H9 (cell line): ENCODE measurements around the gene FBH1. TPM values are rescaled to one million over a fixed set of nuclear protein-coding genes. Genes with fewer than 3 reads are reported as not detected.

ENCODE experiments used
- DNase-seq: peaks from one replicate; pipeline ENCODE4 v3.0.0-alpha.2; 2017
- H2AFZ ChIP-seq: one replicate; pipeline ENCODE4 v1.6.1; 2013; ENCODE audit warnings: mild to moderate bottlenecking, low read length, control low read depth, moderate library complexity
- H2AK5ac ChIP-seq: 2 replicates; pipeline ENCODE4 v1.6.1; 2013; ENCODE audit warnings: low read length, control low read depth, mixed read lengths; ENCODE audit not compliant: insufficient read length
- H2BK120ac ChIP-seq: one replicate; pipeline ENCODE4 v1.6.1; 2013; ENCODE audit warnings: low read depth, mild to moderate bottlenecking, low read length, control low read depth, inconsistent platforms; ENCODE audit not compliant: poor library complexity, severe bottlenecking
- H2BK12ac ChIP-seq: 2 replicates; pipeline ENCODE4 v1.6.1; 2013; ENCODE audit warnings: low read length, control low read depth, mixed read lengths, low read depth; ENCODE audit not compliant: insufficient read length
- H2BK15ac ChIP-seq: 2 replicates; pipeline ENCODE4 v1.6.1; 2013; ENCODE audit warnings: low read depth, low read length, control low read depth
- H2BK20ac ChIP-seq: one replicate; pipeline ENCODE4 v1.6.1; 2013; ENCODE audit warnings: low read depth, mild to moderate bottlenecking, low read length, control low read depth, inconsistent platforms; ENCODE audit not compliant: poor library complexity, severe bottlenecking
- H2BK5ac ChIP-seq: 2 replicates; pipeline ENCODE4 v1.6.1; 2013; ENCODE audit warnings: low read length, control low read depth, mixed read lengths; ENCODE audit not compliant: insufficient read length
- H3K14ac ChIP-seq: 2 replicates; pipeline ENCODE4 v1.6.1; 2013; ENCODE audit warnings: low read length, control low read depth; ENCODE audit not compliant: insufficient read depth
- H3K18ac ChIP-seq: 2 replicates; pipeline ENCODE4 v1.6.1; 2013; ENCODE audit warnings: low read depth, mild to moderate bottlenecking, mixed read lengths, low read length, control low read depth; ENCODE audit not compliant: insufficient read length
- H3K23ac ChIP-seq: 2 replicates; pipeline ENCODE4 v1.6.1; 2013; ENCODE audit warnings: low read length, control low read depth, mixed read lengths, low read depth; ENCODE audit not compliant: insufficient read length
- H3K23me2 ChIP-seq: 2 replicates; pipeline ENCODE4 v1.6.1; 2013; ENCODE audit warnings: low read depth, mild to moderate bottlenecking, mixed read lengths, low read length, control low read depth; ENCODE audit not compliant: insufficient read length, poor library complexity, severe bottlenecking
- H3K27ac ChIP-seq: 2 replicates; pipeline ENCODE4 v1.5.1; 2013; ENCODE audit warnings: low read length, control low read depth, mixed read lengths, low read depth; ENCODE audit not compliant: insufficient read length
- H3K27me3 ChIP-seq: 2 replicates; pipeline ENCODE4 v1.6.1; 2013; ENCODE audit warnings: low read length, control low read depth, inconsistent platforms; ENCODE audit not compliant: insufficient read depth
- H3K4ac ChIP-seq: 2 replicates; pipeline ENCODE4 v1.6.1; 2013; ENCODE audit warnings: low read depth, mild to moderate bottlenecking, control low read depth, inconsistent platforms, low read length, moderate library complexity
- H3K4me1 ChIP-seq: 2 replicates; pipeline ENCODE4 v1.6.1; 2013; ENCODE audit warnings: low read length, control low read depth, inconsistent platforms; ENCODE audit not compliant: insufficient read depth
- H3K4me2 ChIP-seq: 2 replicates; pipeline ENCODE4 v1.6.1; 2013; ENCODE audit warnings: low read length, control low read depth, mixed read lengths; ENCODE audit not compliant: insufficient read length, insufficient read depth
- H3K56ac ChIP-seq: 2 replicates; pipeline ENCODE4 v1.6.1; 2013; ENCODE audit warnings: low read depth, mild to moderate bottlenecking, mixed read lengths, low read length, control low read depth; ENCODE audit not compliant: insufficient read length
- H3K79me1 ChIP-seq: 2 replicates; pipeline ENCODE4 v1.6.1; 2013; ENCODE audit warnings: low read depth, mild to moderate bottlenecking, moderate library complexity, low read length, control low read depth, inconsistent platforms; ENCODE audit not compliant: insufficient read depth, poor library complexity, severe bottlenecking
- H3K79me2 ChIP-seq: 2 replicates; pipeline ENCODE4 v1.6.1; 2013; ENCODE audit warnings: low read length, control low read depth, inconsistent platforms; ENCODE audit not compliant: insufficient read depth
- H3K9ac ChIP-seq: 2 replicates; pipeline ENCODE4 v1.6.1; 2013; ENCODE audit warnings: low read length, control low read depth, mixed read lengths; ENCODE audit not compliant: insufficient read length; ENCODE audit errors: extremely low read depth
- H3K9me3 ChIP-seq: one replicate; pipeline ENCODE4 v1.6.1; 2013; ENCODE audit warnings: low read depth, low read length, inconsistent platforms; ENCODE audit not compliant: control insufficient read depth
- H3T11ph ChIP-seq: one replicate; pipeline ENCODE4 v1.6.1; 2013; ENCODE audit warnings: mild to moderate bottlenecking, low read length, control low read depth, inconsistent platforms
- H4K20me1 ChIP-seq: one replicate; pipeline ENCODE4 v1.6.1; 2013; ENCODE audit not compliant: control insufficient read depth, insufficient read length, insufficient read depth
- H4K5ac ChIP-seq: 2 replicates; pipeline ENCODE4 v1.6.1; 2013; ENCODE audit warnings: low read depth, mild to moderate bottlenecking, mixed read lengths, low read length, control low read depth; ENCODE audit not compliant: insufficient read length
- H4K8ac ChIP-seq: replicated peaks from 2 replicates; pipeline ENCODE4 v1.6.1; 2013; ENCODE audit warnings: low read length, control low read depth, mixed read lengths, low read depth; ENCODE audit not compliant: insufficient read length
- H4K91ac ChIP-seq: 2 replicates; pipeline ENCODE4 v1.6.1; 2013; ENCODE audit warnings: low read depth, mild to moderate bottlenecking, moderate library complexity, mixed read lengths, low read length, control low read depth; ENCODE audit not compliant: insufficient read length
- H3K27ac Mint-ChIP-seq, 3 experiments: 2 replicates in 2 of 3; 3 replicates in 1 of 3; pipeline ENCODE4 v1.8.0; 2020 to 2021; ENCODE audit warnings: mixed read lengths in 3 of 3, mild to moderate bottlenecking in 1 of 3, moderate library complexity in 1 of 3
- H3K27me3 Mint-ChIP-seq: 2 replicates; pipeline ENCODE4 v1.8.0; 2021; ENCODE audit warnings: low read depth, mild to moderate bottlenecking, moderate library complexity, mixed read lengths
- H3K36me3 Mint-ChIP-seq, 3 experiments: 2 replicates in 2 of 3; 3 replicates in 1 of 3; pipeline ENCODE4 v1.8.0; 2020 to 2021; ENCODE audit warnings: low read depth in 3 of 3, mixed read lengths in 3 of 3; ENCODE audit not compliant: insufficient read depth in 1 of 3
- H3K4me1 Mint-ChIP-seq, 2 experiments: 2 replicates each; pipeline ENCODE4 v1.8.0; 2020; ENCODE audit warnings: mixed read lengths in 2 of 2
- H3K4me3 Mint-ChIP-seq, 2 experiments: 2 replicates in 1 of 2; 3 replicates in 1 of 2; pipeline ENCODE4 v1.8.0; 2020 to 2021; ENCODE audit warnings: mild to moderate bottlenecking in 2 of 2, mixed read lengths in 2 of 2, moderate library complexity in 1 of 2
- H3K9me3 Mint-ChIP-seq, 2 experiments: 2 replicates in 1 of 2; 3 replicates in 1 of 2; pipeline ENCODE4 v1.8.0; 2020; ENCODE audit warnings: mild to moderate bottlenecking in 2 of 2, mixed read lengths in 2 of 2, moderate library complexity in 1 of 2
- WGBS: extraction: QIAGEN DNeasy Blood & Tissue Kit; methylation state at CpG from one replicate; pipeline ENCODE4 v1.1.7; 2013; ENCODE audit warnings: missing lambda C conversion rate, low lambda C conversion rate, mixed read lengths; ENCODE audit not compliant: insufficient read length; ENCODE audit errors: extremely low coverage; 5-methylcytosine and 5-hydroxymethylcytosine counted together
- total RNA-seq: library from RNA; stranded (reverse); gene quantifications from 2 replicates; pipeline ENCODE4 v1.2.1, GENCODE V29; 2021
- TF ChIP-seq, protein P1 (sequence below): fragments of 200-600 bp; sonication (generic); conservative IDR thresholded peaks from 3 replicates; pipeline ENCODE4 v1.8.0; 2021; ENCODE audit warnings: antibody characterized with exemption, mild to moderate bottlenecking

The FBH1 gene
- total RNA-seq, 1 experiment from 2014 or later, result 52.2 TPM

DNA sequence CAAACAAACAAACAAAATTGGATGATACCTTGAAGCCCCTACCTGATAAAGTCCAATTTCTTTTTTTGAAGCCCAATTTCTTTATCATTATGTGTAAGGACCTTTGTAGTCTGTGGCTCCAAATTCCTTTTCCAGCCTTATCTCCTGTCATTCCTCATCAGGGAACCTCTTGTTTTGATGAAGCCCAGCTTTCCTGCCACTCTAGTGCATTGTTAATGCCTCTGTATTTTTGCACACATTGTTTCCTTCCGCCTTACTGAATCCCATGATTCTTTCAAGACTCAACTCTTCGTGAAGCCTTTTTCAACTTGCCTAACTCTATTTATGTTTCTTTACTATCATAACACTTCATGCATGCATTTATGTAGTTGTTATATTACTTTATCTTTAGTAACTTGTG, 3.3 kb downstream of the FBH1 start:
- no CpG with 5 or more reads among the region's 2 CpGs for WGBS
- Histone ChIP-seq H3K56ac (no peak overlapping the region), H2BK12ac (no peak overlapping the region), H3T11ph (no peak overlapping the region), H3K79me1 (no peaks in the 10 kb centered on the region), H3K9ac (no peak overlapping the region), H3K27me3 (no peaks in the 10 kb centered on the region), H3K14ac (no peak overlapping the region), H4K8ac (no peak overlapping the region), H3K9me3 (no peaks in the 10 kb centered on the region), H2BK20ac (no peak overlapping the region), H3K79me2 (peaks cover 8% of the 10 kb centered on the region; the same call in 1 of the 2 replicates), H3K27ac (no peak overlapping the region), H2BK15ac (no peak overlapping the region), H4K20me1 (no peaks in the 10 kb centered on the region), H3K23me2 (peaks cover 9% of the 10 kb centered on the region), H3K18ac (no peak overlapping the region), H2AK5ac (no peak overlapping the region), H4K91ac (no peak overlapping the region), H3K4ac (no peak overlapping the region), H3K4me2 (no peak overlapping the region), H2BK5ac (no peak overlapping the region), H3K23ac (no peak overlapping the region), H2BK120ac (no peak overlapping the region), H4K5ac (no peak overlapping the region), H2AFZ (no peak overlapping the region), H3K4me1 (peaks cover 2% of the 10 kb centered on the region; the same call in 1 of the 2 replicates)
- Mint-ChIP-seq H3K9me3 (no peaks in the 10 kb centered on the region), H3K4me1 (peaks cover 24 to 33% of the 10 kb centered on the region in 2 experiments), H3K36me3 (peaks cover 33 to 57% (median 49%) of the 10 kb centered on the region in 3 experiments), H3K27ac (0 out of 7 replicates have a peak overlapping the region, but pooled peaks of 1 of the 3 experiments have one; percentile 31), H3K4me3 (no peak overlapping the region), H3K27me3 (no peaks in the 10 kb centered on the region)
- no peak for DNase-seq
- TF ChIP-seq, protein P1, sequence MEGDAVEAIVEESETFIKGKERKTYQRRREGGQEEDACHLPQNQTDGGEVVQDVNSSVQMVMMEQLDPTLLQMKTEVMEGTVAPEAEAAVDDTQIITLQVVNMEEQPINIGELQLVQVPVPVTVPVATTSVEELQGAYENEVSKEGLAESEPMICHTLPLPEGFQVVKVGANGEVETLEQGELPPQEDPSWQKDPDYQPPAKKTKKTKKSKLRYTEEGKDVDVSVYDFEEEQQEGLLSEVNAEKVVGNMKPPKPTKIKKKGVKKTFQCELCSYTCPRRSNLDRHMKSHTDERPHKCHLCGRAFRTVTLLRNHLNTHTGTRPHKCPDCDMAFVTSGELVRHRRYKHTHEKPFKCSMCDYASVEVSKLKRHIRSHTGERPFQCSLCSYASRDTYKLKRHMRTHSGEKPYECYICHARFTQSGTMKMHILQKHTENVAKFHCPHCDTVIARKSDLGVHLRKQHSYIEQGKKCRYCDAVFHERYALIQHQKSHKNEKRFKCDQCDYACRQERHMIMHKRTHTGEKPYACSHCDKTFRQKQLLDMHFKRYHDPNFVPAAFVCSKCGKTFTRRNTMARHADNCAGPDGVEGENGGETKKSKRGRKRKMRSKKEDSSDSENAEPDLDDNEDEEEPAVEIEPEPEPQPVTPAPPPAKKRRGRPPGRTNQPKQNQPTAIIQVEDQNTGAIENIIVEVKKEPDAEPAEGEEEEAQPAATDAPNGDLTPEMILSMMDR, result no peak
